ENCODE measurements around the gene TUBA1C. TPM values are rescaled to one million over a fixed set of nuclear protein-coding genes. Genes with fewer than 3 reads are reported as not detected.
A peak's percentile ranks its signal among the peaks of the same experiment; 100 is the strongest.

Gene TUBA1C
- total RNA-seq (10 to 100 TPM; 20.8 to 47.0 (median 33.5) TPM), polyA plus RNA-seq (10 to 100 TPM; 30.3 to 47.0 TPM)

DNA sequence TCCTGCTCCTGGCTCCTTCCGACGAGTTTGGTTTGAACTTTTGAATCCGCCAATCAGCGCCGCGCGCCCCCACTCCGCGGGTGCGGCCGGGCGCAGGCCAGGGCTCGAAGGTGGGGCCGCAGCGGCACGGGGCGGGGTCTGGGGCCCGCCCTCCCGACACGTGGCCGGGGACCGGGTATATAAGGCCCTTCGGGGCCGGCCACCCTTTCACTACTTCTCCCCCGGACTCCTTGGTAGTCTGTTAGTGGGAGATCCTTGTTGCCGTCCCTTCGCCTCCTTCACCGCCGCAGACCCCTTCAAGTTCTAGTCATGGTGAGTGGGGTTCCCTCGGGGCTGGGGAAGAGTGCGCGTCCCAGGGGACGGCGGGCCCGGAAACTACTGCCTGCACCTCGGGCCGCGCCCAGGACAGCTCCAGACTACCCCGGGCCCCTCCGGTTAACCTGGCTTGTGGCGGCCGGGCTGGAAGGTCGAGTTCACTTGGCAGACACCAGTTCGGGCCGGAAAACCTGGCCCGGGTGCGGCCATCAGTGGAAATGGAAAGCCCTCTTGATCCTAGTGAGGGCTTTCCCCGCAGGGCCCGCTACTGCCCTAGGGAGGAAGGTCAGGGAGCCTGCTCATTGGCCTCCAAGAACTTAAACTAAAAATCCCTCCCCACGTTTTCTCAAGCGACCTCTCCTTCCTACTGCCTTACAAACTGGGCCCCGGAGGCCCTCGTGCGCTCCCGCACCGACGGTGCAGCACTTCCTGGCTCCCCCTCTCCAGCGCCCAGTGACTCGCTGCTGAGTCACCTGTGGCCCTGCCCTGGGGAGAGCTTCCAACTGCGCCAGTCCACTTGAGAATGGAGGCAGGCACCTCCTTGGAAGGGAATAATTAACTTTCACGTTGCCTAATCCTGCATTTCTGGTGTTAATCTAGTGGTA is at the start of gene TUBA1C:
TSS of gene TUBA1C (plus strand) at position 210 of the 920 bp plus-strand sequence. CDS start at position 310, 100 bp downstream.
- 1 to 2% methylated on average over 58 to 61 of the region's 61 CpGs for WGBS, 2 donors
- no peak for FAIRE-seq
- peak; percentile 92 to 96 (median 95) for DNase-seq
- peak within 1 kb of the TSS; percentile 63 to 95 (median 80) for H3K4me3 ChIP-seq
- no peaks in the 10 kb centered on the region for H3K9me3 ChIP-seq
- peaks cover 0 to 6% (median under 1%) of the 10 kb centered on the region in 3 donors for H3K36me3 ChIP-seq
- peaks cover 0 to 27% (median 0%) of the 10 kb centered on the region in 3 donors for H3K4me1 ChIP-seq
- TF ChIP-seq, protein P1, sequence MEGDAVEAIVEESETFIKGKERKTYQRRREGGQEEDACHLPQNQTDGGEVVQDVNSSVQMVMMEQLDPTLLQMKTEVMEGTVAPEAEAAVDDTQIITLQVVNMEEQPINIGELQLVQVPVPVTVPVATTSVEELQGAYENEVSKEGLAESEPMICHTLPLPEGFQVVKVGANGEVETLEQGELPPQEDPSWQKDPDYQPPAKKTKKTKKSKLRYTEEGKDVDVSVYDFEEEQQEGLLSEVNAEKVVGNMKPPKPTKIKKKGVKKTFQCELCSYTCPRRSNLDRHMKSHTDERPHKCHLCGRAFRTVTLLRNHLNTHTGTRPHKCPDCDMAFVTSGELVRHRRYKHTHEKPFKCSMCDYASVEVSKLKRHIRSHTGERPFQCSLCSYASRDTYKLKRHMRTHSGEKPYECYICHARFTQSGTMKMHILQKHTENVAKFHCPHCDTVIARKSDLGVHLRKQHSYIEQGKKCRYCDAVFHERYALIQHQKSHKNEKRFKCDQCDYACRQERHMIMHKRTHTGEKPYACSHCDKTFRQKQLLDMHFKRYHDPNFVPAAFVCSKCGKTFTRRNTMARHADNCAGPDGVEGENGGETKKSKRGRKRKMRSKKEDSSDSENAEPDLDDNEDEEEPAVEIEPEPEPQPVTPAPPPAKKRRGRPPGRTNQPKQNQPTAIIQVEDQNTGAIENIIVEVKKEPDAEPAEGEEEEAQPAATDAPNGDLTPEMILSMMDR (IDR thresholded peaks at IDR 0.05) = no peak
- intact Hi-C loops (cut with DNase I) = no loop called here
- peak; percentile 92 to 97 (median 94) for ATAC-seq
- peak within 1 kb of the TSS; percentile 95 to 97 (median 96) for H3K27ac ChIP-seq
- H3K27me3 ChIP-seq = no peaks in the 10 kb centered on the region

DNA sequence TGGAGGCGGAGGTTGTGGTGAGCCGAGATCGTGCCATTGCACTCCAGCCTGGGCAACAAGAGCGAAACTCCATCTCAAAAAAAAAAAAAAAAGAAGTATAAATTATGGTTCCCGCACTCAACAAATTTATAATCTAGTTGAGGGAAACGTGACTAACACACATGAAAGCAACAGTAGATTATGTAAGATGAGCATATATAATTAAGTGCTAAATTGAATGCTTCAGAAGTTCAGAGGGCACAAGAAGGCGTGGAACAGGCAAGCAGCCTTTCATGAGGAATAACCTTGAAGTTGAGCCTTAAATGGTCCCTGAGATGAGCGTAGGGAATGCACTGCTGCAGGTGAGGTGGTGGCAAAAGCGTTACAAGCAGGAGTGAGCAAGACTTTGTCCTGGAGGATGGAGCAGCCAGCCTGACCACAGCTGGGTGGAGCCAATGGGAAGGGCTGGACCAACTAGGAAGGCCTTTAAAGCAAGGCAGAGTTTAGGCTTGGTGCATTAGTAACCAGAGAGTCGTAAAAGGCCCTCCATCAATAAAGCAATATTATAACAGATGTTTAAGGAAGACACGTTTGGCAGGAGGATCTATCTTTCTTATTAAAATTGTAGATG is 45.4 kb upstream of the TUBA1C start:
- Histone ChIP-seq H3K4me3 (no peak overlapping the region), H3K27me3 (no peaks in the 10 kb centered on the region), H3K4me1 (peaks cover 0 to 2% (median 0%) of the 10 kb centered on the region in 3 donors), H3K27ac (no peak overlapping the region), H3K9me3 (no peaks in the 10 kb centered on the region), H3K36me3 (no peaks in the 10 kb centered on the region)
- TF ChIP-seq, protein P1 (IDR thresholded peaks at IDR 0.05) = no peak
- intact Hi-C loops (cut with DNase I) = no loop called here
- ATAC-seq (no peak), FAIRE-seq (no peak), DNase-seq (no peak)
- 90 to 93% methylated on average over 11 of the region's 11 CpGs for WGBS, 2 donors

DNA sequence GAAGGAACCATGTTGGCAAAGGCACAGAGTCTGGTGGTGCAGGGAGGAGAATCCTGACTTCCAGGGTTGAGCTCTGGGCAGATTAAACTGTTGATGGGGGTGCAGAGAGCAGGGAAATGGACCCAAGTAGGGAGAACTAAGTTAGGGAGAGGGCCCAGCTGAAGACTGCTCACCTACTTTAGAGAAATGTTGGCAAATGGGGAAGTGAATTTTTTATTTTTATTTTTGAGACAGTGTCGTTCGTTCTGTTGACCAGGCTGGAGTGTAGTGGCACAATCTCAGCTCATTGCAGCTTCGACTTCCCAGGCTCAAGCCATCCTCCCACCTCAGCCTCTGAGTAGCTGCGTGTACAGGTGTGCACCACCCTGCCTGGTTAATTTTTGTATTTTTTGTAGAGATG is 43.9 kb upstream of the TUBA1C start:
- H3K27me3 ChIP-seq = no peaks in the 10 kb centered on the region
- intact Hi-C loops (cut with DNase I) = no loop called here
- FAIRE-seq (no peak), DNase-seq (no peak), ATAC-seq (no peak)
- TF ChIP-seq, protein P1 (IDR thresholded peaks at IDR 0.05) = no peak
- H3K36me3 ChIP-seq = no peaks in the 10 kb centered on the region
- no peaks in the 10 kb centered on the region for H3K9me3 ChIP-seq
- 69 to 80% methylated on average over 4 of the region's 4 CpGs for WGBS, 2 donors
- H3K4me3 ChIP-seq = no peak overlapping the region
- no peak overlapping the region for H3K27ac ChIP-seq
- H3K4me1 ChIP-seq = no peaks in the 10 kb centered on the region

DNA sequence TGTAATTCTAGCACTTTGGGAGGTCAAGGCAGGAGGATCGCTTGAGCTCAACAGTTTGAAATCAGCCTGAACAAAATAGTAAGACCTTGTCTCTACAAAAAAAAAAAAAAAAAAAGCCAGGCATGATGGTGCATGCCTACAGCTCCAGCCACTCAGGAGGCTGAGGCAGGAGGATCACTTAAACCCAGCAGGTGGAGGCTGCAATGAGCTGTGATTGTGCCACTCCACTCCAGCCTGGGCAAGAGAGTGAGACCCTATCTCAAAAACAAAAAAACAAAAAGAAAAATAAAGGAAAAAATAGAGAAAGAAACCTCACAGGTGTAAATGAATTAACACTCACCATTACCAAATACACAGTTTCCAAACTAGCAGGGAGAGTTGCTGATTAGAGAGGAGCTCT is 41.8 kb upstream of the TUBA1C start:
- H3K9me3 ChIP-seq = no peaks in the 10 kb centered on the region
- H3K36me3 ChIP-seq = no peaks in the 10 kb centered on the region
- no peaks in the 10 kb centered on the region for H3K4me1 ChIP-seq
- no peaks in the 10 kb centered on the region for H3K27me3 ChIP-seq
- intact Hi-C loops (cut with DNase I) = no loop called here
- TF ChIP-seq, protein P1 (IDR thresholded peaks at IDR 0.05) = no peak
- no peak overlapping the region for H3K4me3 ChIP-seq
- no peak for FAIRE-seq
- peak overlapping the region in 3 of 4 donors; percentile 13 to 75 (median 56) for H3K27ac ChIP-seq
- WGBS, 2 donors = 87 to 90% methylated on average over 1 of the region's 1 CpG
- no peak for ATAC-seq
- DNase-seq = no peak

Measured in pancreas (tissue), 10 donors.